GM19043 (cell line): ENCODE results near the gene CDH26.
"Not testable (repeated sequence)": the region's sequence is repeated elsewhere in the genome, so short reads cannot be mapped to it uniquely, and the experiment has no call there.

ENCODE experiments used
- ATAC-seq: cut with Tn5 transposase; IDR thresholded peaks from one replicate; pipeline ENCODE4 v1.9.1; 2021; ENCODE audit warnings: low read depth; ENCODE audit not compliant: unreplicated experiment

The CDH26 gene

GRCh38 chr20:60040471-60041162 lies 82.4 kb downstream of the CDH26 start:
- no peak for ATAC-seq

GRCh38 chr20:60041436-60042165 lies 83.4 kb downstream of the CDH26 start:
- ATAC-seq, result not testable (repeated sequence)

- no peak for ATAC-seq
Observed at GRCh38 chr20:60043435-60043834, 85.2 kb downstream of the CDH26 start.

GRCh38 chr20:60046011-60046413 lies 87.8 kb downstream of the CDH26 start:
- ATAC-seq, result no peak

GRCh38 chr20:60046436-60046835 lies 88.2 kb downstream of the CDH26 start:
- ATAC-seq, result no peak

- no peak for ATAC-seq
Observed at GRCh38 chr20:60046860-60047259, 88.6 kb downstream of the CDH26 start.

GRCh38 chr20:60048634-60049521 lies 90.7 kb downstream of the CDH26 start:
- ATAC-seq, result no peak

GRCh38 chr20:60049601-60050000 lies 91.4 kb downstream of the CDH26 start:
- ATAC-seq, result no peak

- no peak for ATAC-seq
Observed at GRCh38 chr20:60050193-60050947, 92.1 kb downstream of the CDH26 start.

- no peak for ATAC-seq
Observed at GRCh38 chr20:60051911-60052310, 93.7 kb downstream of the CDH26 start.

GRCh38 chr20:60052322-60052721 lies 94.1 kb downstream of the CDH26 start:
- no peak for ATAC-seq

- ATAC-seq, result no peak
Observed at GRCh38 chr20:60053125-60053817, 95.0 kb downstream of the CDH26 start.

- ATAC-seq, result no peak
Observed at GRCh38 chr20:60053818-60054190, 95.6 kb downstream of the CDH26 start.

GRCh38 chr20:60054716-60055634 lies 96.8 kb downstream of the CDH26 start:
- ATAC-seq, result no peak

GRCh38 chr20:60055740-60056139 lies 97.5 kb downstream of the CDH26 start:
- no peak for ATAC-seq

- ATAC-seq, result no peak
Observed at GRCh38 chr20:60056407-60057122, 98.3 kb downstream of the CDH26 start.

GRCh38 chr20:60057123-60057865 lies 99.1 kb downstream of the CDH26 start:
- ATAC-seq, result peak; percentile 40
